ENCODE results near the gene LSM6. TPM values are rescaled to one million over a fixed set of nuclear protein-coding genes. Genes with fewer than 3 reads are reported as not detected.

The LSM6 gene
- total and polyA plus RNA-seq, 9 donors, result 19.6 to 48.5 (median 28.3) TPM

DNA sequence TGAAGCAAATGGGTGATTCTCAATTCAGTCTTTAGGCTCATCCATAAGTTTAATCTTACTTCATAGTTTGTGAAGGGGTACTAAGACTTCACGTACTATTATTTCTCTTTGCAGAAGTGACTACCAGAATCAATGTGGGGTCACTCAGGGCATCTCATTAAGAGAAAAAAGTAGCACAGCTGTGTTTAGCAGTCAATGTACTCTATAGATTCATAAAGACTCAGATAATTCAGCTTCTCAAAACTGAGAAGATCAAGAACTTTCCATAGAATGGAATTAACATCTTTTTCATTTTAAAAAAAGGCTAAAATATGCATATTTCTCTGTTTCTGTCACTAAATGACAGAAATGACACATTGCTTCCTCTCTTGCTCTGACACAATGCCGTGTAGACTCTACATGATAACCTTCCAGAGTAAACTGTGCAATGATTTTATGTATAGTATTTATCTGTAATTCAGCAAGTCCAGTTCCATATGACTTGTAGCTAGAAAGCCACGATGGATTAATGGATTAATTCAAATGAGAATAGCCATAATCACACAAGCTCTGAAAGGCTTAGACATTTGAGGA is 20.3 kb upstream of the LSM6 start:
- Histone ChIP-seq H3K4me3 (no peak overlapping the region), H3K27me3 (no peaks in the 10 kb centered on the region), H3K27ac (no peak overlapping the region), H3K36me3 (no peaks in the 10 kb centered on the region), H3K4me1 (ENCODE audit: insufficient read depth) (no peaks in the 10 kb centered on the region), H3K9me3 (no peaks in the 10 kb centered on the region)
- intact Hi-C loops (cut with DNase I), result no loop called here
- WGBS, 3 donors, result 76 to 80% (median 79%) methylated on average over 3 of the region's 3 CpGs
- no peak for TF ChIP-seq POLR2A (IDR thresholded peaks at IDR 0.05)
- no peak for TF ChIP-seq EP300 (IDR thresholded peaks at IDR 0.05)
- TF ChIP-seq CTCF (IDR thresholded peaks at IDR 0.05), result no peak
- DNase-seq, result no peak

DNA sequence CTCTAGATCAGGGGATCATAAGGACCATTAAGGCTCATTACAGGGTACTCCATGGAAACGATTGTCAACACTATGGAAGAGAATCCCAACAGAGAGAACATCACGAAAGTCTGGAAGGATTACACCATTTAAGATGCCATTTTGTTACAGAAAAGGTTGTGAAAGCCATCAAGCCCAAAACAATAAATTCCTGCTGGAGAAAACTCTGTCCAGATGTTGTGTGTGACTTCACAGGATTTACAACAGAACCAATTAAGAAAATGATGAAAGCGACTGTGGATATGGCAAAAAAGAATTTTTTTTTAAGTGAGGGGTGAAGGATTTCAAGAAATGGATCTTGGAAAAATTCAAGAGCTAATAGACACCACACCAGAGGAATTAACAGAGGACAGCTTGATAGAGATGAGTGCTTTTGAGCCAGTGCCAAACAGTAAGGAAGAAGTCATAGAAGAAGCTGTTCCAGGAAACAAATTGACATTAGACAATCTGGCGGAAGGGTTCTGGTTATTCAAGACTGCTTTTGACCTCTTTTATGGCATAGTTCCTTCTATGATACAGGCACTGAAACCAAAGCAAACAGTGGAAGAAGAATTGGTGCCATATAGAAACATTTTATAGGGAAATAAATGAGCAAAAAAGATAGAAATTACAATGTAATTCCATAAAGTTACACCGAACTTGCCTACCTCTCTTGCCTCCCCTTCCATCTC is 17.3 kb upstream of the LSM6 start:
- intact Hi-C loops (cut with DNase I), result no loop called here
- no peak for DNase-seq
- Histone ChIP-seq H3K36me3 (no peaks in the 10 kb centered on the region), H3K4me1 (ENCODE audit: insufficient read depth) (no peaks in the 10 kb centered on the region), H3K27ac (no peak overlapping the region), H3K9me3 (no peaks in the 10 kb centered on the region), H3K4me3 (no peak overlapping the region), H3K27me3 (no peaks in the 10 kb centered on the region)
- TF ChIP-seq POLR2A (IDR thresholded peaks at IDR 0.05), result no peak
- no peak for TF ChIP-seq CTCF (IDR thresholded peaks at IDR 0.05)
- no peak for TF ChIP-seq EP300 (IDR thresholded peaks at IDR 0.05)
- WGBS, 3 donors, result 81 to 84% (median 82%) methylated on average over 5 of the region's 5 CpGs

DNA sequence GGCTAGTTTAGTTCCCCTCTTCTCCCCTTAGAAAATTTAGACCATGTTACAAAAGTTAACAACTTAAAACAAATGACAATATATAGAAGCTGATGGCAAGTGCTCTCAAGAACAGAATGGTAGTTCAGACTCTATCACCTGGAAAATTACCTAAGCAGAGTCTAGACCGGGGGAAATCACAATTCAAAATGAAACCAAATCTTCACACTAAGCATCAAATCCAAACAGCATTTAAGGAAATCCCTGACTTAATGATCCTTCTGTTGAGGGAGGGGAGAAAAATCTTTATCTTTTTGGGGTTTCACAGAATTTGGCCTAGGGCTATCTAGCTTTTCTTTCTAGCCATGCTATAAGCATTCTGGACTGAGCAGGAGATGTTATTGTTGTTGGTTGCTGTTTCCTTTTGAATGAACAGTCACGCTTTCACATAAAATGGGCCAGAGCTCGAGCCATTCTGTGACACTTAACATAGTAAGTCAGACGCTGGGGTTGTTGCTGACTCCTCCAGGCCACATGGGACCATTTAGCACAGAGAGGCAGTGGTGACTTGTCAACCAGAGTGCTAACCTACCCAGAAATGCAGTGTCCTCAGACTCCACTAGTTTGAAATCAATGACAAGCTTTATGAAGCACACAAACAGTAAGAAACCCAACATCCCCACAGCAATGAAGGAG is 16.0 kb upstream of the LSM6 start:
- no peaks in the 10 kb centered on the region for H3K36me3 ChIP-seq
- no peaks in the 10 kb centered on the region for H3K27me3 ChIP-seq
- no peaks in the 10 kb centered on the region for H3K9me3 ChIP-seq
- intact Hi-C loops (cut with DNase I), result no loop called here
- H3K4me3 ChIP-seq, result no peak overlapping the region
- 68 to 72% (median 71%) methylated on average over 4 of the region's 4 CpGs for WGBS, 3 donors
- no peak for DNase-seq
- H3K4me1 ChIP-seq (ENCODE audit: insufficient read depth), result no peaks in the 10 kb centered on the region
- H3K27ac ChIP-seq, result no peak overlapping the region
- no peak for TF ChIP-seq CTCF (IDR thresholded peaks at IDR 0.05)
- TF ChIP-seq POLR2A (IDR thresholded peaks at IDR 0.05), result no peak
- no peak for TF ChIP-seq EP300 (IDR thresholded peaks at IDR 0.05)

GRCh38 chr4:146161243-146161642 is 14.3 kb upstream of the LSM6 start:
- intact Hi-C loops (cut with DNase I), result no loop called here
- Histone ChIP-seq H3K4me1 (ENCODE audit: insufficient read depth) (no peaks in the 10 kb centered on the region), H3K27ac (no peak overlapping the region), H3K27me3 (no peaks in the 10 kb centered on the region), H3K9me3 (no peaks in the 10 kb centered on the region), H3K36me3 (no peaks in the 10 kb centered on the region), H3K4me3 (no peak overlapping the region)
- no peak for DNase-seq
- no peak for TF ChIP-seq CTCF (IDR thresholded peaks at IDR 0.05)
- no peak for TF ChIP-seq POLR2A (IDR thresholded peaks at IDR 0.05)
- TF ChIP-seq EP300 (IDR thresholded peaks at IDR 0.05), result no peak

Data from ovary (tissue), 9 donors.